Effector memory CD8-positive, alpha-beta T cell (primary cell): ENCODE measurements around the gene EMSY.

ENCODE experiments used
- ATAC-seq: fragments of 150-1000 bp; cut with Tn5 transposase; replicated peaks from 2 replicates; pipeline ENCODE4 v1.10.0; 2021; ENCODE audit warnings: mild to moderate bottlenecking, moderate library complexity
- DNase-seq, 3 experiments: peaks; one replicate each; pipeline ENCODE4 v3.0.0; 2021
- H3K27ac Mint-ChIP-seq, 2 donors: one replicate each; pipeline ENCODE4 v1.8.0; 2022; ENCODE audit warnings: mild to moderate bottlenecking in 2 of 2, mixed read lengths in 2 of 2, moderate library complexity in 2 of 2
- H3K27me3 Mint-ChIP-seq, 2 donors: one replicate each; pipeline ENCODE4 v1.8.0; 2022; ENCODE audit warnings: mixed read lengths in 2 of 2
- H3K36me3 Mint-ChIP-seq: one replicate; pipeline ENCODE4 v1.8.0; 2022; ENCODE audit warnings: mild to moderate bottlenecking, moderate library complexity, mixed read lengths; ENCODE audit not compliant: insufficient read depth
- H3K4me1 Mint-ChIP-seq, 2 donors: one replicate each; pipeline ENCODE4 v1.8.0; 2022; ENCODE audit warnings: low read depth in 2 of 2, mixed read lengths in 2 of 2
- H3K4me3 Mint-ChIP-seq, 2 donors: one replicate each; pipeline ENCODE4 v1.8.0; 2022; ENCODE audit warnings: mild to moderate bottlenecking in 2 of 2, mixed read lengths in 2 of 2, moderate library complexity in 2 of 2
- H3K9me3 Mint-ChIP-seq, 2 donors: one replicate each; pipeline ENCODE4 v1.8.0; 2022; ENCODE audit warnings: mixed read lengths in 2 of 2

Gene EMSY

GRCh38 chr11:76426660-76427059 is 18.2 kb upstream of the EMSY start:
- Mint-ChIP-seq H3K27me3 (peaks cover 0 to 5% of the 10 kb centered on the region in 2 donors), H3K27ac (no peak overlapping the region), H3K4me3 (no peak overlapping the region), H3K9me3 (no peaks in the 10 kb centered on the region), H3K4me1 (peaks cover 5 to 6% of the 10 kb centered on the region in 2 donors), H3K36me3 (no peaks in the 10 kb centered on the region)
- DNase-seq (no peak), ATAC-seq (no peak)

- Mint-ChIP-seq H3K36me3 (no peaks in the 10 kb centered on the region), H3K4me1 (no peaks in the 10 kb centered on the region)
These were observed 8.8 kb upstream of the EMSY start for GRCh38 chr11:76436020-76436419.

GRCh38 chr11:76443268-76443980 is 1.4 kb upstream of the EMSY start:
- no peak for ATAC-seq
- Mint-ChIP-seq H3K27ac (peak overlapping the region; percentile 94), H3K4me1 (peaks cover 21 to 40% of the 10 kb centered on the region in 2 donors), H3K9me3 (no peaks in the 10 kb centered on the region), H3K4me3 (peak overlapping the region; percentile 92 to 95), H3K27me3 (no peaks in the 10 kb centered on the region), H3K36me3 (peaks cover 11% of the 10 kb centered on the region)
- DNase-seq = no peak

More at GRCh38 chr11:76436020-76436419, 8.8 kb upstream of the EMSY start:
- no peaks in the 10 kb centered on the region for H3K9me3 Mint-ChIP-seq
- no peak for DNase-seq
- no peak overlapping the region for H3K27ac Mint-ChIP-seq
- H3K27me3 Mint-ChIP-seq = no peaks in the 10 kb centered on the region
- ATAC-seq = no peak
- H3K4me3 Mint-ChIP-seq = no peak overlapping the region

DNA sequence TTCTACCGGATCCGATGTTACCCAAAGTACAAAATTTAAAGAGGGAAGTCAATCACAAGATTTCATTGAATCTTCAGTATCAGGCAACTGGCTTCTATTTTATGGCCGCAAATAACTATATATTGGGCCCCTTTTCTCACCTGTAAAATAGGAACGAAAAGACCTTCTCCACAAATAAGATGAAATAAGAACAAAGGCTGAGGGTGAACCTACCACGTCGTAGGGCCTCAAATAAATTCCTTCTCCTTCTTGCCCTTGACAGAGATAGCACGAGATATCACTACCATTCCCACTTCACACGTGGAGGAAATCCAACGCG is 794 bp upstream of the EMSY start:
- peaks cover 23 to 44% of the 10 kb centered on the region in 2 donors for H3K4me1 Mint-ChIP-seq
- ATAC-seq (no peak), DNase-seq (no peak)
- H3K27ac Mint-ChIP-seq = peak overlapping the region; percentile 94
- H3K9me3 Mint-ChIP-seq = no peaks in the 10 kb centered on the region
- peaks cover 16% of the 10 kb centered on the region for H3K36me3 Mint-ChIP-seq
- no peaks in the 10 kb centered on the region for H3K27me3 Mint-ChIP-seq
- H3K4me3 Mint-ChIP-seq = peak overlapping the region; percentile 92 to 95

DNA sequence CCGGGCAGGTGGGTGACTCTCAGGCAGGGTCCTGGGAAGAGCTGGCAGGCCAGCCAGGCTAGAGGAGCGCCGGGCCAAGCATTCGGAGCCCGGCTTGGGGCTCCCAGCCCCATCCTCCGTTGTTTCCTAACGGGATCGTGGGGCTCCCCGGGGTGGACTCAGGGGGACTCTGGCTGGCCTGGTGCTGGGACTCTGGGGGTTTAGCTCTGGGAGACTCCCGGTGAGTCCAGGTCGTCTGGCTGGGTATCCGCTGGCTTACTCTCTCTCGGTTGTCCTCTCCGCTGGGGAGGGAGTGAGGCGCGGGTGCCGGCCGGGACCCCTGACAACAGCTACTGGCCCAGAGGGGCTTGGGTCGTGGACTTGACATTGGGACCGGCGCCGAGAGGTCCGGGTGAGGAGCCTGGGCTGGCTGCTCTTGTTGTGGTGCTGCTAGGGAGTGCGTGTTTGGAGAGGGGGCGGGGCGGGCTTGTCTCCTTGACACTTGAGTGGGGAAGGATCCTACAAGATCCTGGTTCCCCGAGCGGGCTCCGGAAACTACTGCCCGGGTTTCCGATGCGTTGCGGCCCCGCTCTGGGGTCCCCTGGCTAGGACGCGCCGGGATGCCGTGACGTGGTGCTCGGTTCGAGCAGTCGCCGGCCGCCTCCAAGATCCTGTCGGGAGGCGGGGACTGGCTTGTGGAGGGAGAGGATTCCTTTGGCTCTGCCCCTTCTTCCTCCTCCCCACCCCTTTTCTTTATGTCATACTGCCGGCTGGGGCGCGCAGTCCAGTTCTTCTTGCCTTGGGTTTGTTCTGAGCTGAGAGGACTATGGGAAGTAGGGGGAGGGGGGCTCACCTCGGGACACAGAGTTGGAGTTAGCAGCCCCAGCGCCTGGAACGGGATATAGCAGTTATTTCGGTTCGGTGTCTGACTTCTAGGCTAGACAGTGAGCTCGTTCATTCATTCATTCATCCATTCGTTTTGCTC is 585 bp downstream of the EMSY start:
- DNase-seq (peak in 2 of 3 experiments; percentile 13 to 15), ATAC-seq (peak; percentile 9)
- Mint-ChIP-seq H3K9me3 (no peaks in the 10 kb centered on the region), H3K4me1 (peaks cover 23 to 44% of the 10 kb centered on the region in 2 donors), H3K27ac (peak overlapping the region; percentile 94), H3K36me3 (peaks cover 28% of the 10 kb centered on the region), H3K4me3 (peak overlapping the region; percentile 92 to 95), H3K27me3 (no peaks in the 10 kb centered on the region)

GRCh38 chr11:76448506-76448905 is 3.7 kb downstream of the EMSY start:
- Mint-ChIP-seq H3K9me3 (no peaks in the 10 kb centered on the region), H3K4me3 (no peak overlapping the region), H3K36me3 (peaks cover 46% of the 10 kb centered on the region), H3K27ac (no peak overlapping the region), H3K27me3 (no peaks in the 10 kb centered on the region), H3K4me1 (peaks cover 22 to 37% of the 10 kb centered on the region in 2 donors)
- ATAC-seq (no peak), DNase-seq (no peak)

DNA sequence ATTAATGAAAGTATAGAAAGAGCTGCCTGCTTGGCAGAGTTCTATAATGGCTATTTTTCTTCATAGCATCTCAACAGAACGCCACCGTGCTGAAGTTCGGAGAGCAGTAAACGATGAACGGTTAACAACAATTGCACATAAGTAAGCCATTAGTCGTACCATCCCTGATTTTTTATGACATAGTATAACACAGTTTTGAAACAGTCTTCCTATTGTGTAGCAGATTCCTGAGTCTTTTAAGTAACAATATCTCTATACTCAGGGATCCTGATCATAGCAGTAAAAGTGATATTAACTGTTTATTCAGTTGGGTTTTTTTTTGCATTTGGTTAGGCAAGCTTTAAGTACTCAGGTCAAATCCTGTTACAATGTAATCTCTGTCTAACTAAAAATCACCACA is 8.4 kb downstream of the EMSY start:
- ATAC-seq = no peak
- Mint-ChIP-seq H3K36me3 (peaks cover 41% of the 10 kb centered on the region), H3K9me3 (no peaks in the 10 kb centered on the region), H3K4me1 (peaks cover 4 to 25% of the 10 kb centered on the region in 2 donors), H3K27me3 (no peaks in the 10 kb centered on the region), H3K4me3 (no peak overlapping the region), H3K27ac (no peak overlapping the region)
- no peak for DNase-seq

GRCh38 chr11:76455331-76455730 is 10.5 kb downstream of the EMSY start:
- Mint-ChIP-seq H3K4me1 (peaks cover 3 to 21% of the 10 kb centered on the region in 2 donors), H3K27ac (no peak overlapping the region), H3K27me3 (no peaks in the 10 kb centered on the region), H3K36me3 (peaks cover 44% of the 10 kb centered on the region), H3K9me3 (no peaks in the 10 kb centered on the region), H3K4me3 (no peak overlapping the region)
- no peak for DNase-seq
- ATAC-seq = no peak

DNA sequence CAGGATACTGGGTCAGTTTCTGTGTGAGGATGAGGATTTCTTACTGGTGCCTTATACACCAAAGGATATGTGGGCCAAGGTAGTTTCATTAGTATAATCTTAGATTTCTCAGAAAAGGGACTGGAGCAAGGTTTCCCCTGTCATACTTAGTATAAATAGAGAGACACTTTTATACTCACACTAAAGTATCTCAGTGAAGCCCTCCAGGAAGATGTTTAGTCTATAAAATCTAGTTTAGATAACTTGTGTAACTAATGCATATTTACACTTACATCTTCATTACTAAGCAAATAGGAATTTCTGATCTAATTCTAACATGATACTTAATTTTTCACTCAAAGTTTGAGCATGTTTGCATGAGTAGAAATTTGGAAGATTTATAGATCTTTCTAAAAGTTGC is 11.1 kb downstream of the EMSY start:
- Mint-ChIP-seq H3K4me3 (no peak overlapping the region), H3K27me3 (no peaks in the 10 kb centered on the region), H3K4me1 (peaks cover 3 to 19% of the 10 kb centered on the region in 2 donors), H3K9me3 (no peaks in the 10 kb centered on the region), H3K27ac (no peak overlapping the region), H3K36me3 (peaks cover 39% of the 10 kb centered on the region)
- DNase-seq (no peak), ATAC-seq (no peak)

DNA sequence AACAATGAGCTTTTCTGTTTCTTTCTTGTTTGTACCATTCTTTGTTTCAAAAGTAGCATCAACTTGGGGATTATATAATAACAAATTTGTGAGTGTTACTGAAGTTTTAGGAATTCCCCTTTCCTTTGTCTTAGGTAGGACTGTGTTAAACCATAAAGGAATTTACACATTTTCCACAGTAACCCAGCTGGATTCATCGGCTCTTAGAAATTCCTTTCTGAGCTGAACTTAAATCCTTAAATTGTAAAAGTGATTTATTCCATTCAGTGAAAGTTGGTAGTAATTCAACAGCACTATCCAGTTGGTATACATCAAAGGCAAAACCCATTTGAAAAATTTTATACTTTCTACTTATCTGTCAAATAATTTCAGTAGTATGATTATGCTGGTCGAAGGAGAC is 11.8 kb downstream of the EMSY start:
- H3K27ac Mint-ChIP-seq = no peak overlapping the region
- no peak overlapping the region for H3K4me3 Mint-ChIP-seq
- ATAC-seq (no peak), DNase-seq (no peak)
- H3K36me3 Mint-ChIP-seq = peaks cover 34% of the 10 kb centered on the region
- peaks cover 0 to 18% of the 10 kb centered on the region in 2 donors for H3K4me1 Mint-ChIP-seq
- no peaks in the 10 kb centered on the region for H3K9me3 Mint-ChIP-seq
- H3K27me3 Mint-ChIP-seq = no peaks in the 10 kb centered on the region

- peaks cover 4 to 15% of the 10 kb centered on the region in 2 donors for H3K4me1 Mint-ChIP-seq
- no peaks in the 10 kb centered on the region for H3K9me3 Mint-ChIP-seq
- H3K4me3 Mint-ChIP-seq = no peak overlapping the region
- ATAC-seq = no peak
- H3K27me3 Mint-ChIP-seq = no peaks in the 10 kb centered on the region
- peaks cover 31% of the 10 kb centered on the region for H3K36me3 Mint-ChIP-seq
- H3K27ac Mint-ChIP-seq = no peak overlapping the region
- no peak for DNase-seq
These were observed 14.5 kb downstream of the EMSY start for GRCh38 chr11:76459299-76459698.

GRCh38 chr11:76459846-76460245 is 15.0 kb downstream of the EMSY start:
- Mint-ChIP-seq H3K27me3 (no peaks in the 10 kb centered on the region), H3K27ac (no peak overlapping the region), H3K4me3 (no peak overlapping the region), H3K9me3 (no peaks in the 10 kb centered on the region), H3K36me3 (peaks cover 31% of the 10 kb centered on the region), H3K4me1 (peaks cover 4 to 20% of the 10 kb centered on the region in 2 donors)
- ATAC-seq (no peak), DNase-seq (no peak)

DNA sequence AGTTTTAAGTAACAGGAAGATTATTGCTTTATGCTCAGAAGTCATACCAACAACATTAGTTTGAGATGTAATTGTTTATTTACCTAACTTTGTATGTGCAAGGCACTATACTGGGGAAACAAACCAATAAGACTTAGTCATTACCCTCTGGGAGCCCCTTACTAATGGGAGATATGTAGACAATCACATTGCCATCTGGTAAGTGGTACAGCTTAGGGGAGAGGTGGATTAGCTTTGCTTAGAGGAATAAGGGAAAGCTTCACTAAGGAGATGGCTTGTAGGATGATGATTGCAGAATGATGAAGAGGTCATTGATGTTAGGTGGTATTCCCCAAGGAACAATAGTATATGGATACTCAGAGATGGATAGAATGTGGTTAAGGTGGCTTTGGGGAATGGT is 17.5 kb downstream of the EMSY start:
- DNase-seq = no peak
- ATAC-seq = no peak
- no peaks in the 10 kb centered on the region for H3K27me3 Mint-ChIP-seq

DNA sequence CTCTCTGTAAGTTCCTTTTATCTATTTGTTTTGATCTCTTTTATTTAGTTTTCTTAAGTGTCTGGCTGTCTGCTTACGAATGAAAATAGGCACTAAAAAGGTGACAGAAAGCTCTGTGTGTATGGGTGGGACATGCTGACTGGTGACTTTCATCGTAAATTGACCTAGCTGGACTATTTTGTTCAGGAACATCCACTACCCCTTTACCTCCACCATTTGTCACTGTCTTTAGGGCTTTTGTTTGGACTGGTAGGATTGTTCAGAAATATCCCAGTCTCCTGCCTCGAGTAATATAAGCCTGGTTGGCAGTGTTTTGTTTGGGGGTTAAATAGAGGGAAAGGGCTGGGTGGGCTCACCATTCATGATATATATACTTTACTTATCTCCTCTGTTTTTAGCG is 20.9 kb downstream of the EMSY start:
- H3K27me3 Mint-ChIP-seq = no peaks in the 10 kb centered on the region
- ATAC-seq = no peak
- peaks cover 4 to 18% of the 10 kb centered on the region in 2 donors for H3K4me1 Mint-ChIP-seq
- peaks cover 10% of the 10 kb centered on the region for H3K36me3 Mint-ChIP-seq
- no peak for DNase-seq
- H3K4me3 Mint-ChIP-seq = no peak overlapping the region
- no peaks in the 10 kb centered on the region for H3K9me3 Mint-ChIP-seq
- peak overlapping the region in 1 of 2 donors; percentile 87 for H3K27ac Mint-ChIP-seq

More for the DNA sequence above, 17.5 kb downstream of the EMSY start:
- peaks cover 4 to 14% of the 10 kb centered on the region in 2 donors for H3K4me1 Mint-ChIP-seq
- peaks cover 28% of the 10 kb centered on the region for H3K36me3 Mint-ChIP-seq
- peak overlapping the region in 1 of 2 donors; percentile 1 for H3K27ac Mint-ChIP-seq
- no peak overlapping the region for H3K4me3 Mint-ChIP-seq
- H3K9me3 Mint-ChIP-seq = no peaks in the 10 kb centered on the region
